Measurements from ENCODE around the gene AQP1. TPM values are rescaled to one million over a fixed set of nuclear protein-coding genes. Genes with fewer than 3 reads are reported as not detected.
A peak's percentile ranks its signal among the peaks of the same experiment; 100 is the strongest.

AQP1 gene
- polyA plus RNA-seq, 5 donors, result 82.4 to 310 (median 157) TPM

DNA sequence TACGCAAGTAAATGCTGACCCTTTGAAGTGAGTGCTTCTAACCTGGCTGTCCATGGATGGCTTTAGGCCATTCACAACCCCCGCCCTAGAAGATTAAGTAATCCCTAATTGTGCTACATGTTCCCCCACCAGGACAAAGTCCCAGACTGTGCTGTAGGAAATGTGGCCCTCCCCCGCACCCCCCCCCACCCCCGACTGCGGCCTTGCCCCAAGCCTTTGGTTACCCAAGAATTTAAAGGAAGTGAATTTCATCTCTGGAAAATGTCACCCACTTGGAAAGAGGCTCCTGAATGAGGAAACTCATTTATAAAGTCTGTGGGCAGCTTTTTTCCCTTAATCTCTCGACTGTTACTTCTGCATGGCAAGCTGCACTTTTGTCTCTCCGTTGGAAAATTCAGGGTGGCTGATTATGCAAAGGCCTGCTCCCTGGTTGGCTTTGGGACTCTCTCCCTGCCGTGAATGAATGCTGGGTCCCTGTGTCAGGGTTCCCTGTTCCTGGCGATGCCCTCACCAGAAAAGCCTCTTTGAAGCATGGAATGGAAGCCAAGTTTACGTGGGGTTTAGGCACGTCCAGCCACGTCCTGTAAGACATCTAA lies 31.4 kb upstream of the AQP1 start:
- no peak for DNase-seq

DNA sequence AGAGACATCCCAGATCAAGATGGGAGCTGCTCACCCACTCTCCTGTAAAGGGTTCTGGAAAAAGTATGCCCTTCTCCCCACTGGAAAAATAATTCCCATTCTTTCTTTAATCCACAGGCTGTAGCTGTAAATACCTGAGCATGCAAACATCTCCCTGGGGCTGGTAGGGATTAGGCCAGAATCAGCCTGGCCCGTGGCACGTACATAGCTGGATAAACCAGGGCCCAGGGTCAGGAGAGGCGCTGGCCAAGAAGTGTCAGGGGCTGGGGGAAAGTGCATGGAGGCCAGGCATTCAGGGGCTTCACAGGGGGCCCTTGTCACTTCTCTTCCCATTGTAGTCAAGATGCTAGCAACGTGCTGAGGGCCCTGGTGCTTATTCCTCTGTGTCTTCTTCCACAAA lies 30.7 kb upstream of the AQP1 start:
- DNase-seq, result no peak

DNA sequence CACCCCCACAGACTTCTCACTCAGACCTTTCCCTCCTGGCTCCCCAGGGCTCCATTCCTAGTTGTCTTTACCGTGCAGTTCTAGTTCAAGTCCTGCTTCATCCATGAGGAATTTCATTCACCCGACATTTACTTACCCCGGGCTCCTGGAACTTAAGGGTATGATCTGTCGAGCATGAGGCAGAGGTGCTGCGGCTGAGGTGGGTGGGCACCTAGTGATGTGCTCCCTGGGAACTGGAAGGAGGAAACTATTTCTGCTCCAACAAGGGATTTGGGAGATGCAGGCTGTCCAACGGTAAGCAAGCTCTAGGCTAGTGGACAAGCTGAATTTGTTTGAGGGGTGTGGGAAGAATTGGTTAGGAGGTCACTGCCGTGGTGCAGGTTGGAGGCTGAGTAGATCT lies 30.2 kb upstream of the AQP1 start:
- no peak for DNase-seq

DNA sequence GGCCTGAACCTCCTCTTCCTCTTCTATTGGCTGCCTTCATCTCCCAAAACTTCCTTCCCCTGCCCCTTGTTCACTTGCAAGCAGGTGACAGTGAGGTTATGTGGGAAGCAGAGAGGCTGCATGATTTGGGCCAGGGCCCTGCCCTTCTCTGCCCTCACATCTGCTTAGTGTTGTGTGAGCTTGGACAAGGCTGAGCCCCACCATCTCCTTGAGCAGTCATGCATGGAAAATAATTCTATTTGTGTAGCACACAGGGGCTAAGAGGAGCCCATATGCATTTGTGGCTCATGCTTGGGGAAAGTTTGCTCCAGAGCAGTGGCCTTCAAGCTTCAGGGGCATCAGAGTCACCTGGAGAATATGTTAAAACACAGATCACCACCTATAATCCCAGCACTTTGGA lies 26.8 kb upstream of the AQP1 start:
- DNase-seq, result no peak

DNA sequence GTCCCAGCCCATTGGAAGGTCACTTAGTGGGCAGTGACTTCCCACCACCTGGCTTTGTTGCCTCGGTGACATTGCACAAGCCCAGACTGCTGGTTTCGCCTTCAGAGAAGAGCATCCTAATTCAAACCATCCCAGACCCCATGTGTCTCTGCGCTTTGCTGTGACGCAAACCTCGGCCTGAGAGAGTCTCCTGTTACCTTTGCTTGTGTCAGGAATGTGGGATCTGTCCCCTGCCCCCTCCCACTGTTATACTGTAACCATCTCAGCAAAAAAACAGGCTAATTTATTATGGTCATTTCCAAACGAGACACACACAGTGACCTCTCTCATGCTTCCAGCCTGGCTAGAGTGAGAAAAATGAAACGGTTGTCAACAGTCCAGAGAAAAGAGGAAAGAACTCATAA lies 25.0 kb upstream of the AQP1 start:
- DNase-seq, result no peak

DNA sequence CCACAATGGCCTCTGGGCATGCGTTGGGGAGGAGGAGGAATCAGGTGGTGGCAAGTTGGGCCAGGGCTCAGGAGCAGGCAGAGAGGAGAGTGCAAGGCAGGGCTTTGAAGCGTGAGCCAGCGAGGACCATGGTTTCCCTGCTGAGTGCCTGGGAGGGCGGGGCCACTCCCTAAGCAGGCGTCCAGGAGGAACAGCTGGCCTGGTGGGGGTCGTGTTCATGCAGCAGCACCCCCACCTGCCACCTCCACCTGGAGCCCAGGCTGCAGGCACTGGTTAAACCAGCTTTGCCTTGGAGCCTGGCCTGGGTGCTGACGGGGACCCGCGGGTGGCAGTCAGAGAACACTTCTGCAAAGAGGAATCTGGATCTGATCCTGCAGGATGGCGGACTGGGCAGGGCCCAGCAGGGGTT lies 24.2 kb upstream of the AQP1 start:
- DNase-seq, result no peak

DNA sequence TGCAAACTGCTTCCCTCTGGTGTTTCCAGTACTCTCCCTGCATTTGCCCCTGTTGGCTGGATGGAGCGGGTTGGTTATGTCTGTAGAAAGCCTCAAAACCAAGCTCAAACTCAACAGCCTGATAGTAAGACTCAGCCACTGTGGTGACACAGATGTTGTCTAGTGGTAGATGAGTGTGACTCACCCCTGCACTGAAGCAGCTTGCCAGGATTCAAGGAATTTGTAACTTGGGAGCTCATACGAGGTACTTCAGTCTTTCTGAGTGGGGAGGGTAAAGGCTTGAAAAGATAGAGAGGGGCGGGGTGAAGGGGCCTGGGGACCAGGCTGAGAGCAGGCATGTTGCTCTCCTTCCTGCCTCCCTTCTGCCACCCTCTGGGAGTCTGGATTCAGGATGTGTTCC lies 22.9 kb upstream of the AQP1 start:
- no peak for DNase-seq

DNA sequence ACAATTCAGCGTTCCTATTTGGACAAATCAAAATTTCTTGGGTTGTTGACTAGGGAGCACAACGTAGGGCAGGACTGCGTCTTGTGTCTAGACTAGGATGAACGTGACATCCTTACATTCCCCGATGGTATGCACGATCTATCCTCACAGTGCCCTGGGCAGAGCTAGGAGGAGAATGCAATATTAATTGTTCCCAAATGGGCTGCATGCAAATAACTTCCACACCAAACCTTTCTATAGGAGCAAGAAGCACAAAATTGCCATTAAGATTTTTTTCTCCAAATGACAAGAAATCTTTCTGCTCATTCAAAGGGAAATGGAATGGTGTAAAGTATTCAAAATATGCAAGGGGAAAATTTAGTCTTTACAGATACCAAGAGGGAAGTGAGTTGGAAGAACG lies 21.4 kb upstream of the AQP1 start:
- DNase-seq, result no peak

DNA sequence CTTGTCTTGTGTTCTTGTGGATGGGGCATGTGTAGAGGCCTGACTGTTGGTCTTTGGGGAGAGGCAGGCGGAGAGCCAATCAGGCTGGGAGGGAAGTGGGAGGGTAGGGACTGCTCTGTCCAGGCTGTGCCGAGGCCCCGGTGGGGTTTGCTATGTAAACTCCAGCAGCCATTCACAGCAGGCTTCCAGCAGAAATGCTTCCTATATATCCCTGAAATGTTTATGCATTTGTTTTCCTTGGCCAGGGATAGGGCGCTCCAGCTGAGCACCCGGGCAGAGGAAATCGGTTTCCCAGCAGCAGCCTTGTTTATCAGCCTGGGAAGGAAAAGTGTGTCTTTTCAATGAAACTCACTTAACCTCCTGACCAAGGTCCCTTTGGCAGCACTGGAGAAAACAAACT lies 18.3 kb upstream of the AQP1 start:
- DNase-seq, result peak; percentile 80 to 83

DNA sequence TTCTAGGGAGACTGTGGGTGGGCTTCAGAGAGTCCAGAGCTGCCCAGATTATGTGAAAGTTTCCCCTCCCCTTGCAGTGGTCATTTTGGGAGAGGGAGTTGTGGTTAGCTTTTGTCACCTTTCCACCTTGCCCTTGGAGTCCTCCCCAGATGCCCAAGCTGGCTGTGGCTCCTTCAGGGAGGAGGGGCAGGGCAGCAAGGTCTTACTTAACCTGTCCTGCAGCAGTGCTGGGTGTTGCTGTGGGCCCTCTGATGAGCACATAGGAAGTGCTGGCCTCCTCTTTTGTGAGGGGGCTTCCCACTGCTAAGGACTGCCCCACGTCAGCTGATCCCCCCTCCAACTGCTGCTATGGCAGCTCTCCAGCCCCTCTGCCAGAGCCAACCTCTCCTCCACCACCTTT lies 17.6 kb upstream of the AQP1 start:
- DNase-seq, result no peak

DNA sequence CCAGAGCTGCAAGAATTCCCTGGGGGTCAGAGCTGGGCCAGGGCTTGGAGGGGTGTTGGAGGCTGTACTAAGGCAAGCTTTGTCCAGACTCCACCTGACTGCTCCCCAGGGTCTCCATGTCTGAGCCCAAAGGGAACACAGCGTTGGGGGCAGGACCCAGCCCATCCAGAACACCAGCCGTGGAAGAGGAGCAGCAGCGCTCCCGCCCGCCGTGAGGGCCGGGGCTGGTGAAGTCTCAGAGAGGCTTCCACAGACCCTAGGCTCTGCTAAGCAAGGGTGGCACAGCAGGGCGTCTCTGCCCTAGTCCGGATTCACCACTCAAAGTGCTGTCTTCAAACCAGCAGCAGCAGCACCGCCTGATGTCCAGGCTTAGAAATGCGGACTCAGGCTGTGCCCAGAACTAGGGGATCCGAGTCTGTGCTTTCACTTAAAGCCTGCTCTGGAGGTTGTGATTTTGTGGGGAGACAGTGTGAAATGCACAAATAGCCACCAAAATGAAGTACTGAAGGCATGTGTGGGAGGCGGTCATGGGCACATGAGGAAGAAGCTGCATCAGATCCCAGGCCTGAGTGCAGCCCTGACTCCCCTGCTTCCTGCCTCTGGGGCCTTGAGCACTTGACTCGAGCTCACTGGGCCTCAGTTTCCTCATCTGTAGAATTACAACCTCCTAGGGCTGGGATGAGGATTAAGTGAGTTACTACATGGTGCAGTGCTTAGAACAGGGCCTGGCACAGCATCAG lies 16.6 kb upstream of the AQP1 start:
- DNase-seq, result no peak

DNA sequence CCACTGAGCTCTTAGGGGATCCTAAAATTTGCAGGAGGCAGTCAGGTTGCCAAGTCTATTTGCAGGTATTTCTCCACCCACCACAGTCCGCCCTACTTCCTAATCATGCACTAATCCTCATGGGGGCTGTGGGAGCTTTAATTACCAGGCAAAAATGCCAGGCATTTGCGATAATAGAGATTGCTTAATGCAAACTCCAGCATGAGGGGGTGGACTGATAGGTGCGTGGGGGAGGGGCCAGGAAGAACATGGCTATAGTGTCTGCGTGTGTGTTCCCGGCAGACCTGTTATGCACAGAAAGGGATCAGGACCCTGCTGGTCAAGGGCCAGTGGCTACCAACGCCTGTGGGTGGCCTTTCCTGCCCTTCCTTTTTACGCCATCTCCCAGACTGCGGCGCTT lies 15.6 kb upstream of the AQP1 start:
- no peak for DNase-seq

DNA sequence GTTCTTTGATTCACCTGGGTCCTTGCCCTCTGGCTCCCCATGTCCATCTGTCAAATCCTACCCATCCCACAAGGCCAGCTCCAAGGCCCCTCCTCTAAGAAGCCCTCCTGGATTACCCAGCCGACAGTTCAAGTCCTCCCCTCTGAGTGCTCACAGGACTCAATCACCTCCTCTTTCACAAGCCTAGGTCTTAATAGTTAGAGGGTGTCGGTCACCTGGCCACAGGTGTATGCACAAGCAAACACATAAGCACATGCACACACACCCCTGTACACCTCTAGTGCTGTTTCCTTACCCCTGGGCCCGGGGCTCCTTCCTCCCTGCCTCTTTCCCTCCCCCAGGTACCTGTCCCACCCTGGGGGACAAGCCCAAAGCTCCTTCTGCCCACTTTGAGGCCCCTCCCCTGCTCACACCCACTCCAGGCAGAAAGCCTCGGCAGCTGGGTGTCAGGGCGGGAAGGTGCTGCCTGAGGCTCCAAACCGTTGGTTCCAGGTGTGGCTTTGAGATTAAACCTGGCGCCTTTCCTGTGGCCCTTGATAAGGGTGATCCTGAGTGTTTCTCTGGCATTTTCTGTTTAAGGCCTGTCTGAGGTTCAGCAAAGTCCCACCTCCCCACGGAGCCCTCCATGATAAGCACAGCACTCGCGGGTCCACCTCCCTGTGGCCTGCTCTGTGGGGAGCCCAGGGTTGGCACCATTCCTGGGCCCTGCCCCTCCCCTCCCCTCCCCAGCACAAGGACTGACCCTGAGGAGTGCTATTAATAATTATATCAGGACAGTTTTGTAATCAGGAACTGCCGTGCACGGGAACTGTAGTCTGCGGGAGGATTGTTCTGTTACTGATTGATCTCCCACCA lies 14.6 kb upstream of the AQP1 start:
- DNase-seq, result no peak

DNA sequence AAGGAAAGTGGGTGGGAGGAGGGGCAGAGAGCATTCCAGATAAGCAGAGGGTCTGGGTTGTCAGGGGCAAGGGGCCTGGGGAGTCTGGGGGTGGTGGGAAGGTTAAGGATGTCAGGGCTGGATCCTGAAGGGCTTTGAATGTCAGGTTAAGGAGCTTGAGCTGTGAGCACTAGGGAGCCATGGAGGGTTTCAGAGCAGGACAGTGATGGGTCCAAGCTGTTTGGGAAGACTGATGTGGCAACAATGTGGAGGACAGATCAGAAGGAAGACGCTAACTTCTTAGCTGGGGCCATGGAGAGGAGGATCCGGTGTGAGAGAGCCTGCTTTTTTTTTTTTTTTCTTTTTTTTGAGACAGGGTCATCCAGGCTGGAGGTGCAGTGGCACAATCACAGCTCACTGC lies 13.9 kb upstream of the AQP1 start:
- DNase-seq, result no peak

DNA sequence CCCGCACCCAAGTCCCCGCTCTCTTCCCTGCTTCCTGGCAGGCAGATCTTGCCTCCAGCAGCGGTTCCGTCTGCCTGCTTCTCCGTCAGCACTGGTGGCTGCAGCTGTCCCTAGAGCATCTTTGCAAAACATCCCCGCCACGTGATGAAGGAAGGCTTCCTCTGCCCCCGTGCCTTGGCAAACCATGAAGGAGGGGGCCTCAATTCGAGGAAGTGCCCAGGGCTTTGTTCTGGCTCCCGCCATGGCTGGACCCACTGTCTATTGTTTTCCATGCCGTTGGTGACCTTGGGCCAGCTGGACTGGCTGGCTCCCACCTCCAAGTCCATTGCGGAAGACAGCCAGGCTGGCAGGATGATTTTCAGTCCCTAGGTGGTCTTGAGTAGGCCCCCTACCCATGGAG lies 13.2 kb upstream of the AQP1 start:
- no peak for DNase-seq

DNA sequence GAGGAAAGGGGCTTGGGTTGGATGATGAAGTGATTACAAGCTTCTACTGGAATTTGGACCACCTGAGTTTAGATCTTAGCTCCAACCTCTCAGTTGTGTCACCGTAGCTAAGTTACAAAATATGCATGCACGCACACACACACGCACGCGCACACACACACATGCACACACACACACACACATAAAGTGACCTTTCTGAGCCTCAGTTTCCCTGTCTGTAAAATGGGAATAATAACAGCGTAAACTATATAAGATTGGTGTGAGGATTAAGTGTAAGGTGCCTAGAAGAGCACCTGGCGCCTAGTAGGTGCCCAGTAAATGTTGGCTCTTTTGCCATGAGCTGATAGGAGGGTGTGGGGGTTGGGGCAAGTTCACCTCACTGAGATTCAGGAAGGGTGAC lies 12.6 kb upstream of the AQP1 start:
- no peak for DNase-seq

DNA sequence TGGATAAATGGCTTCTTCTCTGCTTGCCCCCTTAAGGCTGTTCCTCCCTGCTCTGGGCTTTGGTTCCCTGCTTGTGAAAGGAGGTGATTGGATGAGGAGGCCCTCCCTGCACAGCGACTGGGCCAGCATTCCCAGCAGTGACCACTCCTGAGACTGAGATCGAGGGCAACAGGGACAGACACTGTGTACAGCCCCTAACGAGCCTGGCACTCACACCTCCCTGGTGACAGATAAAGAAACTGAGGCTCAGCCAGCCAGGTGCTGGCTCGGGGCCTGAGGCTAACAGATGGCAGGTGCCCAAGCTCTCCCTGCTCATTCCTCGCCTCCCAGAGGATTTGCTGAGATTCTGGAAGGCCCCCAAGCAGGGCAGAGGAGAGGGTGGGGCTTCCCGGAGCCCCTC lies 12.0 kb upstream of the AQP1 start:
- DNase-seq, result no peak

DNA sequence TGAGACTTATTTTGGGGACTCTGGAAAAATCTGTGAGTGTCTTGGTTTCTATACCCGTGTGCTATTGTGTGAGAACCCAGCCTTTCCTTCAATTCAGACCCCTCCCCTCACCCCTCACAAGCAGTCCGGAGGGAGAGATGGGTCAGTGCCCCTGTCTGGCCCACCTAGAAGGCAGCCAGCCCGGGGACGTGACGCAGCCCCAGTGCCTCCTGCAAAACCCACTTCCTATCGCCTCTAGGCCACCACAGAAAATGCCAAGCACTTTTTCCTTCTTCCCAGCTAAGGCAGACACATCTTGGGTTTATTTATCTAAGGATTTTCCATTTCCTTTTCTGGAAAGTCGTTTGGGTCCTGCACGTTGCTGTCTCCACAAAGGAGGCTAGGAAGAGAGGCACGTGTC lies 11.6 kb upstream of the AQP1 start:
- no peak for DNase-seq

DNA sequence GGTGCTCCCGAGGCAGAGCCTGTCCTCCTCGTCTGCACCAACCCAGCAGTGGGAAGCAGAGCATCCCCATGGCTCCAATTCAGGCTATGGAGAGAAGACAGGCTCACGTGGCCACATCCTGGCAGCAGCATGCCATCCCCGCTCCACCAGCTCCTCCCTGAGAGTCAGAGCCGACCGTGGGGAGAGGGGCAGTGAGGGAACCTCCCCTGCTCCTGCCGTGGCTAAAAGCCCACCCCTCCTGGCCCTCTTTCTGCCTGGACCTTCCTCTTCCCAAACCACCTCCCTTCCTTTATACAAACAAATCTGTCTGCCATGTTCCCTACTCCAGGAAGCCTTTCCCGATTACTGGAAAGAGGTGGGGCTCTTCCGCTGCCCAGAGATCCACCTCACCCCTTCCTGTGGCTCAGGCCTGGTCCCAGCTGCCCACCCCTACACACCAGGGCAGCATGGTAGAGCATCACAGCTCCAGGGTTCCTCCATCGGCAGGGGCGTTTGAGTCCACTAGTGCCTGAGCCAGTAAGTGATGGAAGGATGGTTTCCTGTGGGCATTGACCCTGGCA lies 10.8 kb upstream of the AQP1 start:
- DNase-seq, result no peak

DNA sequence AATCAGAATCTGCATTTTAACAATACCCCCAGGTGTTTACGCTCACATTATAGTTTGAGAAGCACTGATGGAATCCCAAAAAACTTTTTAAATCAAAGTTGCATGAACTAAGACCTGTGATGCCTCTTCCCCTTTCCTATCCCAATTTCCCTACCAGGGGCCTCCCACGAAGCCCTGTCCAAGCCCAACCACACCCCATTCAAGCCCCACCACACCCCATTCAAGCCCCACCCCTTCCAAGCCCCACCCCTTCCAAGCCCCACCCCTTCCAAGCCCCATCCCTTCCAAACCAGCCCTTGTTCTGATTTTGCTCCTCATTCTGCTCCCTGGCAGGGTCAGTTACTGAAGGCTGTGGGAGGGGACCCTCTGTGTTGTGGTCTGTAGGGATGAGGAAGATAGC lies 9.8 kb upstream of the AQP1 start:
- no peak for DNase-seq

DNA sequence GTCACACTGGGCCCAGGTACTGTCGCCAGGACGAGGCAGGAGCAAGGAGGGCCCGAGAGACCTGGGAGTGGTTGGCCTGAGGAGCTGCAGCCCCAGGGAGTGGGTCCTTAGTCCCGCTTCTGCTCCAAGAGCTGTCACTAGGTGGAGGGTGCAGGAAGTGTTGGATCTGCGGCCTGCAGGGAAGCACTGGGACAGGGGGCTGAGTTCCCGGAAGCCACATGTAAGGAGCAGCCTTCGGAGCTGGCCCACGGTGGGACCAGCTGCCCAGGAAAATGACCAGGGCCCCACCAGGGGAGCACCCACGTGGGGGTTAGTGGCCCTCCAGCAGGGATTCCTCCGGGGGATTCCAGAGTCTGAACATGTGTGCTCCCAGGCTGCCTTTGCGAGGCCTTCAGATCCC lies 9.2 kb upstream of the AQP1 start:
- no peak for DNase-seq

DNA sequence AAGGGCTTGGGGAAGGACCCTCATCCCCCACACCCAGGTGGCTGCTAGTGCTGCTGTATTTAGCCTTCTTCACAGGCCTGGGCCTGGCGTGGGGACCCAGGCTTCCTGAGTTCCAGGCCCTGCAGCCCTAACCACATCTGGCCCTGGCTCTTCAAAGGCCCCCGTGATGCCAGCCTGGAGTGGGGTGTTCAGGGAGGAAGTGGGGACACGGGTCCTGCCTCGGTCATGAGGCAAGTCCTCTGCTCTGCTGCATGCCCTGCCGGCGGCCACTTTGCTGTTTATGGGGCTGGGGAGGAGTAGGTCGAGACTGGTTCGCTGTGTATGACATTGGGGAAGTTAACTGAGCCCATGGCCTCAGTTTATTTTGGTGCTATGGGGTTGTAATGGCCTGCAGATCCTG lies 8.5 kb upstream of the AQP1 start:
- DNase-seq, result no peak

DNA sequence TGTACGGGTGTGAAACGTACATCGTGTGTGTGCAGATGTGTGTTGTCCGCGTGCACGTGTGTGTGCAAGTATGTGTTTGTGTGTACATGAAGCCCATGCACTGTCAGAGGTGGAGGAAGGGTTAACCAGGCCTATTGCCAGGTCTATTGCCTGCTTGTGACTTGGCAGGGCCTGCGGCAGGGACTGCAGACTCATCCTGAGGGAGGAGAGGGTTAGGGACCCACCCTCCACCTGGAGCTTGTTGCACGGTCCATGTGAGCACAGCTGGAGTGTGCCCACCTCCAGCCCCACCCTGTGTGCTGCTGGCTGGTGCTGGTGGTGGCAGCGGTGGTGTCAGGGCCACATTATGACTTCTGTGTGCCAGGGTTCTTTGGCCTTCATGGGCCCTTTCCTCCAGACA lies 7.1 kb upstream of the AQP1 start:
- no peak for DNase-seq

Data from right lung (tissue), 5 donors.